GM23338 (cell line): ENCODE data around the gene CHST13. TPM values are rescaled to one million over a fixed set of nuclear protein-coding genes. Genes with fewer than 3 reads are reported as not detected.

Experiments used
- ATAC-seq: fragments of 200-7000 bp; cut with Tn5 transposase; 3 replicates; pipeline ENCODE4 v1.9.1; 2020
- DNase-seq: peaks from one replicate; pipeline ENCODE4 v3.0.0-alpha.2; 2015; ENCODE audit warnings: low spot score
- H2AFZ ChIP-seq: fragments of 200-600 bp; sonication (generic); 2 replicates; pipeline ENCODE4 v1.8.0; 2016; ENCODE audit warnings: antibody characterized with exemption, mild to moderate bottlenecking, moderate library complexity
- H3F3A ChIP-seq: fragments of 200-600 bp; sonication (generic); replicated peaks from 2 replicates; pipeline ENCODE4 v1.8.0; 2017; ENCODE audit warnings: antibody characterized with exemption, mixed run types, low read depth
- H3K27ac ChIP-seq: fragments of 200-600 bp; sonication (generic); 2 replicates; pipeline ENCODE4 v1.6.1; 2016; ENCODE audit warnings: low read depth
- H3K27me3 ChIP-seq: fragments of 200-600 bp; sonication (generic); 2 replicates; pipeline ENCODE4 v1.8.0; 2016; ENCODE audit warnings: mild to moderate bottlenecking, mixed run types, moderate library complexity; ENCODE audit not compliant: insufficient read depth
- H3K36me3 ChIP-seq: fragments of 200-600 bp; sonication (generic); 2 replicates; pipeline ENCODE4 v1.8.0; 2016; ENCODE audit warnings: mild to moderate bottlenecking; ENCODE audit not compliant: insufficient read depth
- H3K4me1 ChIP-seq: fragments of 200-600 bp; sonication (generic); 2 replicates; pipeline ENCODE4 v1.8.0; 2016; ENCODE audit warnings: mild to moderate bottlenecking, moderate library complexity; ENCODE audit not compliant: insufficient read depth
- H3K4me2 ChIP-seq: fragments of 200-600 bp; sonication (generic); 2 replicates; pipeline ENCODE4 v1.7.1; 2017; ENCODE audit warnings: mixed run types
- H3K4me3 ChIP-seq: fragments of 200-600 bp; sonication (generic); 2 replicates; pipeline ENCODE4 v1.6.1; 2016; ENCODE audit warnings: mixed run types
- H3K79me2 ChIP-seq: fragments of 200-600 bp; sonication (generic); replicated peaks from 2 replicates; pipeline ENCODE4 v1.8.0; 2017; ENCODE audit warnings: mild to moderate bottlenecking; ENCODE audit not compliant: insufficient read depth
- H3K9me2 ChIP-seq: fragments of 200-600 bp; sonication (generic); 2 replicates; pipeline ENCODE4 v1.8.0; 2017; ENCODE audit not compliant: insufficient read depth
- H4K20me1 ChIP-seq: fragments of 200-600 bp; sonication (generic); replicated peaks from 2 replicates; pipeline ENCODE4 v1.8.0; 2017; ENCODE audit warnings: mild to moderate bottlenecking; ENCODE audit not compliant: insufficient read depth
- H3K27ac Mint-ChIP-seq: 2 replicates; pipeline ENCODE4 v1.8.0; 2020; ENCODE audit warnings: inconsistent platforms, mild to moderate bottlenecking, moderate library complexity, mixed read lengths
- H3K27me3 Mint-ChIP-seq: 3 replicates; pipeline ENCODE4 v1.8.0; 2022; ENCODE audit warnings: low read depth, mild to moderate bottlenecking, moderate library complexity, mixed read lengths, inconsistent platforms; ENCODE audit not compliant: insufficient read depth, poor library complexity
- H3K36me3 Mint-ChIP-seq: 3 replicates; pipeline ENCODE4 v1.8.0; 2021; ENCODE audit warnings: low read depth, mild to moderate bottlenecking, inconsistent platforms, moderate library complexity, mixed read lengths
- H3K4me1 Mint-ChIP-seq: 3 replicates; pipeline ENCODE4 v1.8.0; 2020; ENCODE audit warnings: mild to moderate bottlenecking, inconsistent platforms, mixed read lengths
- H3K4me3 Mint-ChIP-seq: 3 replicates; pipeline ENCODE4 v1.8.0; 2021; ENCODE audit warnings: moderate library complexity, mild to moderate bottlenecking, inconsistent platforms, mixed read lengths
- H3K9me3 Mint-ChIP-seq: 3 replicates; pipeline ENCODE4 v1.8.0; 2020; ENCODE audit warnings: moderate library complexity, mild to moderate bottlenecking, inconsistent platforms, mixed read lengths
- CREB1 ChIP-seq: fragments of 250-450 bp; sonication (Bioruptor Pico); IDR thresholded peaks from 2 replicates; pipeline ENCODE4 v1.5.0; 2020; ENCODE audit warnings: low read depth, mild to moderate bottlenecking, moderate library complexity
- EZH2 ChIP-seq: fragments of 200-600 bp; sonication (generic); IDR thresholded peaks from one replicate; pipeline ENCODE4 v1.8.0; 2017; ENCODE audit warnings: antibody characterized with exemption, mild to moderate bottlenecking, low read depth; ENCODE audit not compliant: unreplicated experiment
- EZH2phosphoT487 ChIP-seq: fragments of 200-600 bp; sonication (generic); IDR thresholded peaks from one replicate; pipeline ENCODE4 v1.8.1; 2018; ENCODE audit warnings: antibody characterized with exemption; ENCODE audit not compliant: unreplicated experiment
- JUNB ChIP-seq: IDR thresholded peaks from one replicate; pipeline ENCODE4 v1.6.1; 2016; ENCODE audit warnings: antibody characterized with exemption; ENCODE audit not compliant: unreplicated experiment
- NANOG ChIP-seq: IDR thresholded peaks from 2 replicates; pipeline ENCODE4 v1.6.1; 2016; ENCODE audit warnings: antibody characterized with exemption, borderline replicate concordance
- POLR2AphosphoS5 ChIP-seq: IDR thresholded peaks from 2 replicates; pipeline ENCODE4 v1.6.1; 2016; ENCODE audit warnings: antibody characterized with exemption, low read depth
- STAT1 ChIP-seq: IDR thresholded peaks from one replicate; pipeline ENCODE4 v1.6.1; 2016; ENCODE audit warnings: antibody characterized with exemption; ENCODE audit not compliant: unreplicated experiment
- polyA plus RNA-seq: library from polyadenylated mRNA; unstranded; fragments of >200 nt; fragmentation: Nextera tagmentation; extraction: Ambion mirVana; gene quantifications from 2 replicates; pipeline ENCODE4 v1.2.1, GENCODE V29; 2016
- total RNA-seq: library from RNA; depleted of rRNA; stranded (reverse); fragments of >200 nt; shearing (Covaris generic); gene quantifications from 2 replicates; pipeline ENCODE4 v1.2.3, GENCODE V29; 2014
- TF ChIP-seq, protein P1 (sequence below): IDR thresholded peaks from one replicate; pipeline ENCODE4 v1.6.1; 2018; ENCODE audit warnings: antibody characterized with exemption; ENCODE audit not compliant: unreplicated experiment
- TF ChIP-seq, protein P2 (sequence below): fragments of 250-450 bp; sonication (Bioruptor Pico); IDR thresholded peaks from 2 replicates; pipeline ENCODE4 v1.5.0; 2020; ENCODE audit warnings: mild to moderate bottlenecking, moderate library complexity
- TF ChIP-seq, protein P3 (sequence below): IDR thresholded peaks from 2 replicates; pipeline ENCODE4 v1.6.1; 2016; ENCODE audit warnings: antibody characterized with exemption

CHST13 gene
- total and polyA plus RNA-seq, 2 experiments from 2014 or later: 3.7 to 8.4 TPM

DNA sequence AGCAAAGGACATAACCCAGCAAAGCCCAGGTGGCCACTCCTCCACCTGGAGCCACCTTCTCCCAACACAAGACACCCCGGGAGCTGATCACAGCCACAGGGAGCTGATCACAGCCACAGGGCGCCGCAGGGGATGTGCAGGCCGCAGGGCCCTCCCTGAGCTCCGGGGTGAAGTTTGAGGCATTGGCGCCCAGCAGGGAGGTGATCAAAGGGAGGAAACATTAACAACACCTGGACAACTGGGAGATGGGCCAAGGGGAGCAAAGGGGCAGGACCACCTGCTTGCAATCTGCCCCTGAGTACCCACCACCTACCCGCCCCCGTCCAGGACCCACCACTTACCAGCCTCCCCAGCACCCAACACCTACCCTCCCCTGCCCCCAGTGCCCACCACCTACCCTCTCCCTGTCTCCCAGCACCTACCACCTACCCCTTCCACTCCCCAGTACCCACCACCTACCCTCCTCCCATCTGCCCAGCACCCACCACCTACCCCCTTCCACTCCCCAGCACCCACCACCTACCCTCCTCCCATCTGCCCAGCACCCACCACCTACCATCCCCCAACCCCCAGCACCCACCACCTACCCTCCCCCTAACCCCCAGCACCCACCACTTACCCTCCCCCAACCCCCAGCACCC lies 8.8 kb upstream of the CHST13 start:
- H2AFZ ChIP-seq: no peak overlapping the region
- no peaks in the 10 kb centered on the region for H4K20me1 ChIP-seq
- Mint-ChIP-seq H3K4me3 (no peak overlapping the region), H3K4me1 (peaks cover 2% of the 10 kb centered on the region; the same call in 1 of the 3 replicates), H3K27me3 (peaks cover 6% of the 10 kb centered on the region), H3K36me3 (no peaks in the 10 kb centered on the region), H3K9me3 (no peaks in the 10 kb centered on the region), H3K27ac (no peak overlapping the region)
- DNase-seq: no peak
- no peaks in the 10 kb centered on the region for H3F3A ChIP-seq
- no peaks in the 10 kb centered on the region for H3K27me3 ChIP-seq
- no peaks in the 10 kb centered on the region for H3K36me3 ChIP-seq
- TF ChIP-seq NANOG (no peak), EZH2phosphoT487 (no peak), POLR2AphosphoS5 (no peak), EZH2 (no peak), JUNB (no peak), CREB1 (CRISPR knock-in tag) (no peak), STAT1 (no peak)
- TF ChIP-seq, protein P1, sequence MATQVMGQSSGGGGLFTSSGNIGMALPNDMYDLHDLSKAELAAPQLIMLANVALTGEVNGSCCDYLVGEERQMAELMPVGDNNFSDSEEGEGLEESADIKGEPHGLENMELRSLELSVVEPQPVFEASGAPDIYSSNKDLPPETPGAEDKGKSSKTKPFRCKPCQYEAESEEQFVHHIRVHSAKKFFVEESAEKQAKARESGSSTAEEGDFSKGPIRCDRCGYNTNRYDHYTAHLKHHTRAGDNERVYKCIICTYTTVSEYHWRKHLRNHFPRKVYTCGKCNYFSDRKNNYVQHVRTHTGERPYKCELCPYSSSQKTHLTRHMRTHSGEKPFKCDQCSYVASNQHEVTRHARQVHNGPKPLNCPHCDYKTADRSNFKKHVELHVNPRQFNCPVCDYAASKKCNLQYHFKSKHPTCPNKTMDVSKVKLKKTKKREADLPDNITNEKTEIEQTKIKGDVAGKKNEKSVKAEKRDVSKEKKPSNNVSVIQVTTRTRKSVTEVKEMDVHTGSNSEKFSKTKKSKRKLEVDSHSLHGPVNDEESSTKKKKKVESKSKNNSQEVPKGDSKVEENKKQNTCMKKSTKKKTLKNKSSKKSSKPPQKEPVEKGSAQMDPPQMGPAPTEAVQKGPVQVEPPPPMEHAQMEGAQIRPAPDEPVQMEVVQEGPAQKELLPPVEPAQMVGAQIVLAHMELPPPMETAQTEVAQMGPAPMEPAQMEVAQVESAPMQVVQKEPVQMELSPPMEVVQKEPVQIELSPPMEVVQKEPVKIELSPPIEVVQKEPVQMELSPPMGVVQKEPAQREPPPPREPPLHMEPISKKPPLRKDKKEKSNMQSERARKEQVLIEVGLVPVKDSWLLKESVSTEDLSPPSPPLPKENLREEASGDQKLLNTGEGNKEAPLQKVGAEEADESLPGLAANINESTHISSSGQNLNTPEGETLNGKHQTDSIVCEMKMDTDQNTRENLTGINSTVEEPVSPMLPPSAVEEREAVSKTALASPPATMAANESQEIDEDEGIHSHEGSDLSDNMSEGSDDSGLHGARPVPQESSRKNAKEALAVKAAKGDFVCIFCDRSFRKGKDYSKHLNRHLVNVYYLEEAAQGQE: no peak
- TF ChIP-seq, protein P2, sequence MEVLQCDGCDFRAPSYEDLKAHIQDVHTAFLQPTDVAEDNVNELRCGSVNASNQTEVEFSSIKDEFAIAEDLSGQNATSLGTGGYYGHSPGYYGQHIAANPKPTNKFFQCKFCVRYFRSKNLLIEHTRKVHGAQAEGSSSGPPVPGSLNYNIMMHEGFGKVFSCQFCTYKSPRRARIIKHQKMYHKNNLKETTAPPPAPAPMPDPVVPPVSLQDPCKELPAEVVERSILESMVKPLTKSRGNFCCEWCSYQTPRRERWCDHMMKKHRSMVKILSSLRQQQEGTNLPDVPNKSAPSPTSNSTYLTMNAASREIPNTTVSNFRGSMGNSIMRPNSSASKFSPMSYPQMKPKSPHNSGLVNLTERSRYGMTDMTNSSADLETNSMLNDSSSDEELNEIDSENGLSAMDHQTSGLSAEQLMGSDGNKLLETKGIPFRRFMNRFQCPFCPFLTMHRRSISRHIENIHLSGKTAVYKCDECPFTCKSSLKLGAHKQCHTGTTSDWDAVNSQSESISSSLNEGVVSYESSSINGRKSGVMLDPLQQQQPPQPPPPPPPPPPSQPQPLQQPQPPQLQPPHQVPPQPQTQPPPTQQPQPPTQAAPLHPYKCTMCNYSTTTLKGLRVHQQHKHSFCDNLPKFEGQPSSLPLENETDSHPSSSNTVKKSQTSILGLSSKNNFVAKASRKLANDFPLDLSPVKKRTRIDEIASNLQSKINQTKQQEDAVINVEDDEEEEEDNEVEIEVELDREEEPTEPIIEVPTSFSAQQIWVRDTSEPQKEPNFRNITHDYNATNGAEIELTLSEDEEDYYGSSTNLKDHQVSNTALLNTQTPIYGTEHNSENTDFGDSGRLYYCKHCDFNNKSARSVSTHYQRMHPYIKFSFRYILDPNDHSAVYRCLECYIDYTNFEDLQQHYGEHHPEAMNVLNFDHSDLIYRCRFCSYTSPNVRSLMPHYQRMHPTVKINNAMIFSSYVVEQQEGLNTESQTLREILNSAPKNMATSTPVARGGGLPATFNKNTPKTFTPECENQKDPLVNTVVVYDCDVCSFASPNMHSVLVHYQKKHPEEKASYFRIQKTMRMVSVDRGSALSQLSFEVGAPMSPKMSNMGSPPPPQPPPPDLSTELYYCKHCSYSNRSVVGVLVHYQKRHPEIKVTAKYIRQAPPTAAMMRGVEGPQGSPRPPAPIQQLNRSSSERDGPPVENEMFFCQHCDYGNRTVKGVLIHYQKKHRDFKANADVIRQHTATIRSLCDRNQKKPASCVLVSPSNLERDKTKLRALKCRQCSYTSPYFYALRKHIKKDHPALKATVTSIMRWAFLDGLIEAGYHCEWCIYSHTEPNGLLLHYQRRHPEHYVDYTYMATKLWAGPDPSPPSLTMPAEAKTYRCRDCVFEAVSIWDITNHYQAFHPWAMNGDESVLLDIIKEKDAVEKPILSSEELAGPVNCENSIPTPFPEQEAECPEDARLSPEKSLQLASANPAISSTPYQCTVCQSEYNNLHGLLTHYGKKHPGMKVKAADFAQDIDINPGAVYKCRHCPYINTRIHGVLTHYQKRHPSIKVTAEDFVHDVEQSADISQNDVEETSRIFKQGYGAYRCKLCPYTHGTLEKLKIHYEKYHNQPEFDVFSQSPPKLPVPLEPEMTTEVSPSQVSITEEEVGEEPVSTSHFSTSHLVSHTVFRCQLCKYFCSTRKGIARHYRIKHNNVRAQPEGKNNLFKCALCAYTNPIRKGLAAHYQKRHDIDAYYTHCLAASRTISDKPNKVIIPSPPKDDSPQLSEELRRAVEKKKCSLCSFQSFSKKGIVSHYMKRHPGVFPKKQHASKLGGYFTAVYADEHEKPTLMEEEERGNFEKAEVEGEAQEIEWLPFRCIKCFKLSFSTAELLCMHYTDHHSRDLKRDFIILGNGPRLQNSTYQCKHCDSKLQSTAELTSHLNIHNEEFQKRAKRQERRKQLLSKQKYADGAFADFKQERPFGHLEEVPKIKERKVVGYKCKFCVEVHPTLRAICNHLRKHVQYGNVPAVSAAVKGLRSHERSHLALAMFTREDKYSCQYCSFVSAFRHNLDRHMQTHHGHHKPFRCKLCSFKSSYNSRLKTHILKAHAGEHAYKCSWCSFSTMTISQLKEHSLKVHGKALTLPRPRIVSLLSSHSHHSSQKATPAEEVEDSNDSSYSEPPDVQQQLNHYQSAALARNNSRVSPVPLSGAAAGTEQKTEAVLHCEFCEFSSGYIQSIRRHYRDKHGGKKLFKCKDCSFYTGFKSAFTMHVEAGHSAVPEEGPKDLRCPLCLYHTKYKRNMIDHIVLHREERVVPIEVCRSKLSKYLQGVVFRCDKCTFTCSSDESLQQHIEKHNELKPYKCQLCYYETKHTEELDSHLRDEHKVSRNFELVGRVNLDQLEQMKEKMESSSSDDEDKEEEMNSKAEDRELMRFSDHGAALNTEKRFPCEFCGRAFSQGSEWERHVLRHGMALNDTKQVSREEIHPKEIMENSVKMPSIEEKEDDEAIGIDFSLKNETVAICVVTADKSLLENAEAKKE: no peak
- TF ChIP-seq, protein P3, sequence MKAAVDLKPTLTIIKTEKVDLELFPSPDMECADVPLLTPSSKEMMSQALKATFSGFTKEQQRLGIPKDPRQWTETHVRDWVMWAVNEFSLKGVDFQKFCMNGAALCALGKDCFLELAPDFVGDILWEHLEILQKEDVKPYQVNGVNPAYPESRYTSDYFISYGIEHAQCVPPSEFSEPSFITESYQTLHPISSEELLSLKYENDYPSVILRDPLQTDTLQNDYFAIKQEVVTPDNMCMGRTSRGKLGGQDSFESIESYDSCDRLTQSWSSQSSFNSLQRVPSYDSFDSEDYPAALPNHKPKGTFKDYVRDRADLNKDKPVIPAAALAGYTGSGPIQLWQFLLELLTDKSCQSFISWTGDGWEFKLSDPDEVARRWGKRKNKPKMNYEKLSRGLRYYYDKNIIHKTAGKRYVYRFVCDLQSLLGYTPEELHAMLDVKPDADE: no peak
- H3K79me2 ChIP-seq: no peaks in the 10 kb centered on the region
- no peak overlapping the region for H3K27ac ChIP-seq
- no peaks in the 10 kb centered on the region for H3K4me1 ChIP-seq
- no peak overlapping the region for H3K4me3 ChIP-seq
- no peak overlapping the region for H3K4me2 ChIP-seq
- no peaks in the 10 kb centered on the region for H3K9me2 ChIP-seq
- no peak for ATAC-seq
